ENCODE data around the gene REEP2.

Gene REEP2

GRCh38 chr5:138448070-138448469, 9.2 kb downstream of the REEP2 start:
- H3K4me3 ChIP-seq: no peak overlapping the region
- H3K27ac ChIP-seq: no peak overlapping the region

- no peak overlapping the region for H3K4me3 ChIP-seq
- H3K27ac ChIP-seq: no peak overlapping the region
Measured at GRCh38 chr5:138448481-138449398, 9.9 kb downstream of the REEP2 start.

- Histone ChIP-seq H3K27ac (no peak overlapping the region), H3K4me3 (peak overlapping the region in 1 of 7 experiments; percentile 12)
Measured at GRCh38 chr5:138449501-138450239, 10.8 kb downstream of the REEP2 start.

GRCh38 chr5:138450971-138451370, 12.1 kb downstream of the REEP2 start:
- H3K27ac ChIP-seq: no peak overlapping the region
- no peak overlapping the region for H3K4me3 ChIP-seq

GRCh38 chr5:138452720-138453119, 13.9 kb downstream of the REEP2 start:
- Histone ChIP-seq H3K4me3 (no peak overlapping the region), H3K27ac (no peak overlapping the region)

- no peak overlapping the region for H3K4me3 ChIP-seq
- H3K27ac ChIP-seq: no peak overlapping the region
Measured at GRCh38 chr5:138453590-138453989, 14.7 kb downstream of the REEP2 start.

GRCh38 chr5:138454121-138454520, 15.3 kb downstream of the REEP2 start:
- H3K27ac ChIP-seq: no peak overlapping the region
- H3K4me3 ChIP-seq: no peak overlapping the region

- H3K27ac ChIP-seq: no peak overlapping the region
- H3K4me3 ChIP-seq: no peak overlapping the region
Measured at GRCh38 chr5:138455232-138455930, 16.5 kb downstream of the REEP2 start.

GRCh38 chr5:138457531-138458275, 18.8 kb downstream of the REEP2 start:
- Histone ChIP-seq H3K27ac (peak overlapping the region in 1 of 21 experiments; percentile 80), H3K4me3 (no peak overlapping the region)

GRCh38 chr5:138458384-138458783, 19.5 kb downstream of the REEP2 start:
- Histone ChIP-seq H3K4me3 (no peak overlapping the region), H3K27ac (peak overlapping the region in 4 of 21 experiments; percentile 44 to 80 (median 61))

- Histone ChIP-seq H3K4me3 (no peak overlapping the region), H3K27ac (peak overlapping the region in 9 of 21 experiments; percentile 7 to 80 (median 44))
Measured at GRCh38 chr5:138458856-138459255, 20.0 kb downstream of the REEP2 start.

- Histone ChIP-seq H3K27ac (peak overlapping the region in 9 of 21 experiments; percentile 7 to 80 (median 44)), H3K4me3 (no peak overlapping the region)
Measured at GRCh38 chr5:138459311-138459933, 20.6 kb downstream of the REEP2 start.

GRCh38 chr5:138460032-138460693, 21.3 kb downstream of the REEP2 start:
- H3K4me3 ChIP-seq: no peak overlapping the region
- H3K27ac ChIP-seq: peak overlapping the region in 10 of 21 experiments; percentile 9 to 80 (median 48)

GRCh38 chr5:138461343-138462125, 22.7 kb downstream of the REEP2 start:
- Histone ChIP-seq H3K27ac (peak overlapping the region in 8 of 21 experiments; percentile 16 to 80 (median 39)), H3K4me3 (no peak overlapping the region)

GRCh38 chr5:138463419-138464007, 24.7 kb downstream of the REEP2 start:
- H3K4me3 ChIP-seq: peak overlapping the region; percentile 64 to 90 (median 77)
- peak overlapping the region; percentile 52 to 99 (median 94) for H3K27ac ChIP-seq

GRCh38 chr5:138464008-138464387, 25.1 kb downstream of the REEP2 start:
- Histone ChIP-seq H3K27ac (peak overlapping the region; percentile 53 to 99 (median 94)), H3K4me3 (peak overlapping the region; percentile 64 to 90 (median 77))
